Non-pigmented ciliary epithelial cell (primary cell): ENCODE measurements around the gene RBSN.

Source experiments
- DNase-seq: peaks from one replicate; pipeline ENCODE4 v3.0.0-alpha.2; 2010; ENCODE audit warnings: low read depth

The RBSN gene

DNA sequence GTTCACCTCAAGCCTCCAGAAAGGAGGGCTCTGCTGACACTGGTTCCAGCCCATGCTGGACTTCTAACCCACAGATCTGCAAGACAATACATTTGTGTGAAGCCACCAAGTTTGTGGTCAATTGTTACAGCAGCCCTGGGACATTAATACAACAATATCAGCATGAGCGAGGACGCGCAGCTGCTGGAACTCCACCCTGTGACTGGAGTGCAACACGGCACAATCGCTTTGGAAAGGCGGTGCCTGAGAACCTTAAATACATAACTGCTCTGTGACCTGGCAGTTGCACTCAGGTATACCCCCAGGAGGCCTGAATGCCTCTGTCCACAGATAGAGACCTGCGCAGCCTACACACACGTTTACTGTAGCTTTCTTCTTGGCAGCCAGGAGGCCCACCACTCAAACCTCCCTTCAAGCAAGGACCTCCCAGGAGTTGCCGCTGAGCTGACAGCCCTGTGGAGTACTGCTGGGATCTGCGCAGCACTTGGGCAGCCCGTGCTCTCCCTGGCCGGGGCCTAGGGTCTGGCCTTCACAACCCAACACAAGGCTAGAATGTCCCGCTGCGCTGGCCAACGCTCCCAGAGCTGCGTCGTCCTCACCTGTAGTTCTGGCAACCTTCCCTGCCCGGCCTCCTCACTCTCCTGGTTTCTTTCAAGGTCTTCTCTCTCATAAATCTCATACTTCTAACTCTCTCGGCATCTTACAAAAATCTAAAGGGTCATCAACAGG, 42.1 kb downstream of the RBSN start:
- DNase-seq: no peak

DNA sequence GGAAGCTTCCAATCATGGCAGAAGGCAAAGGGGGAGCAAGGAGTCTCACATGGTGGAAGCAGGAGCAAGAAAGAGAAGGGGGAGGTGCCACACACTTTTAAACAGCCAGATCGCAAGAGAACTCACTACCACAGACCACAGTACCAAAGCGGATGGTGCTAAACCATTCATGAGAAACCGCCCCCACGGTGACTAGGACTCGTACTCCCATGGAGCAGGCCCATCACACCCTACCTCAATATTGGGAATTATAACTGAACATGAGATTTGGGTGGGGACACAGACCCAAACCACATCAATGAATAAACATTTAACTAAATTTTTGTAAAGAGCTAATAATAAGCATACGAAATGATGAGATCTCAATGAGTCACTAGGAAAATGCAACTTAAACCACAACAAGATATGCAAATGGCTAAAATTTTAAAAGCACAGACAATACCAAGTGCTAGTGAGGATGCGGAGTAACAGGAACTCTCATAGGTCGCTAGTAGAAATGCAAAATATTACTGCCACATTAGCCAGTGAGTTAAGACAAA, 43.9 kb downstream of the RBSN start:
- no peak for DNase-seq

DNA sequence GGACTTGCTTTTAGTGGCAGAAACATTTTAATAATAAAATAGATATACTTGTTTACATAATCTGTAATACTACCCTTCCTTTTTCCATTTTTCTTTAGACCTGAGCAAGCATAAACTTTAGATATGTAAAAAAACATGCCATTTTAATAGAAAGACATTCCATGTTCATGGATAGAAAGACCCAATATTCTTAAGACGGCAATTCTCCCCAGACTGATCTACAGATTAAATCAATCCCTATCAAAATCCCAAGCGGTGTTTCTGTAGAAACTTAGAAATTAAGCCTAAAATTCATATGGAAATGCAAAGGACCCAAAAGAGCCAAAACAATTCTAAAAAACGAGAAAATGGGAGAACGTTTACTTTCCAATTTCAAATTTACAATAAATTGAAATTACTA, 45.4 kb downstream of the RBSN start:
- no peak for DNase-seq

DNA sequence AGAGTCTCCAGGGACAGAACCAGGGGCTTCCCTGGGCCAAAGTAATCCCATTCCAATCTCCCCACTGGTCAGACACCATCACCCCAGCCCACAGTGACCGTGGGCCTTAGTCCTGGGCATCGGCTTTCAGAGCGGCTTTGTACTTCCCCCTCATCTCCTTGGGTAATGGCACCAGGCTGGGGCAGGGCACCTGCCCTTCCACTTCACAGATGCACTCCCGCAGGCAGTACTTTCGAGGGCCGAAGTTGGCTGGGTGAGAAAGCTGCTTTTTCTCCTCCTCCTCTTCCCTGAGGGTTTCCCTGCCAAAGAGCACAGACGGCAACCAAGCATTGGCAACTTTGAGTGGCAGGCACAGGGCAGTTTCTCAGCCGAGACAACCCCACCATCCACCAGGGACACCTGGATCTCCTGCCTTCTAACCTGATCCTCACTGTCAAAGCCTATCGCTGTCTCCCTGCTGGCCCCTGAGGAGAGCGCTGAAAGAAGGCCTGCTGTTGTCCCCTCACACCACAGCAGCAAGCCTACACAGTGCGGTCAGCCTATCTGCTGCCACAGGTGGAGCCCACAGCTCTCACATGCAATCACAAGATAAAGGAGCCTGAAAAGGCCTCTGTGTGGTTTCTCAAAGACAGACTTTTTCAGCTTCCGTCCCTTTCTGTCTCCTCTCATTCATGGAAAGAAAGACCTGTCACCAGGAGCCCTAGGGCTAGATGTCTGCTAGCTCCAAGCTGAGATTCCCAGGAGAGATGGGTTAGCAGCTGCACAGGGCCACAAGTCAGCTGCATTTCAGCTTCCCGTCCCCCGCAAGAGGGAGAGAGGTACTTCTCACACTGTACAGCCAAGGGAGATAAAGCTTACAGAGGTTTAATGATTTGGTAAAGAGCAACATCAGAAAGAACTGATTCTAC, 46.4 kb downstream of the RBSN start:
- no peak for DNase-seq

DNA sequence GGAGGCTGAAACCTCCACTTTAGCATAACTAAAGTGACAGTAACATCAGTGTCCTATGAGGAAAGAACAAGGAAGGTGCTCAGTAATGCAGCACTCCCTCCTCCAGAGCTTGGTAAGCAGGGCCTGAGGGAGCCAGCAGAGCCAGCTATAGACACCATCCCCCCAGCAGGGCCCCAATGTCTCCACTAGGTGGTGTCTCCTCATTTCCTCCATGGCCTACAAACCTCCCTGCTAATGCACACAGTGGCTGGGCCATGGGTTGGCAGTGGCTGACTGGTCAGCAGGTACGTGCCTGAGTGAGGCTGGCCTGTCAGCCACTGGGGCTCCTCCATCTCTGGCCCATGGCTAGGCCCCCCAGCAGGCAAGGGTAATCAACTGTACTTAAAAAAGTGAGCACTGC, 47.4 kb downstream of the RBSN start:
- no peak for DNase-seq

DNA sequence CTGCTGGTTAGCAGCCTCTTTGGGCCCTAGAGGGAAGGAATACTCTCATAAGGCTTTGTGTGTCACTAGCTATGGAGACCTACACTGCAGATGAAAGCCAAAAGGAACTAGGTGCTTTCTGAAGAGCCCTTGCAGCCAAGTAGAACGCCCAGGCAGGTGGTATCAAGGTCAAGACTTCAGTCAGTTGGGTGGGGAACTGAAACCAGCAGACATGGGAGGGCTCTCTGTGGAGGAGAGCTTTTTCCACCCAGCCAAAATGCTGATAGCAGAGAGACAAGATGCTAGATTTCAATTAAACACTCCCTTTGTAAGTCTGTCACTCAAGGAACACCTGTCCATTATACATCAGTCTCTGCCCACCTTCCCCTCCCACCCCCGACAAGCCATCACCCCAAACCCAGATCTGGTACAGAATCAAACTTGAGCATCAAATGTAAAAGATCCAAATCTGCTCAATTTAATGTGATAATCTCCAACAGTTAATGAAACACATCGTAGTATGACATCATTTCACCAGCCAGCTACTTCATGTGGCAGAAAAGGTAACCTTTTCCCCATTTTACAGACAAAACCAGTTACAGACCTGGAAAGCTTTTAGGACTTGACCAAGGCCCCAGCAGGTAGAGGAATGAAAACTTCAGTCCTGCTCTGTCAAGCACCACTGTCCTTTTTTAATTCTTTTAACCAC, 48.4 kb downstream of the RBSN start:
- DNase-seq: no peak

DNA sequence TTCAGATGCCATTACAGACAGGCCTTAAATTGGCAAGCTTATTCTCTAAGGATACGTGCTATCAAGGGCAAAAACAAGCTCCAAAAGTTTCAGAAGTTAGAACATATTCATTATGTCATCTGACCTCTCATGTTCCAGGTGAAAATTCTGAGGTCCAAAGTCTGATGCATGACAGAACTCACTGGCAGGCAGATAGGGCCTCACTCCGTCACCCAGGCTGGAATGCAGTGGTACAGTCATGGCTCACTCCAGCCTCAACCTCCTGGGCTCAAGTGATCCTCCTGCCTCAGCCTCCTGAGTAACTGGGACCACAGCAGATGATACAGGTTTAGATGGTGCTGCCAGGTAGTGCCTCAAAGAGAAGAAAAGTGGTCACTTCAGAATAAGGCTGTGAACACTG, 49.4 kb downstream of the RBSN start:
- DNase-seq: no peak

DNA sequence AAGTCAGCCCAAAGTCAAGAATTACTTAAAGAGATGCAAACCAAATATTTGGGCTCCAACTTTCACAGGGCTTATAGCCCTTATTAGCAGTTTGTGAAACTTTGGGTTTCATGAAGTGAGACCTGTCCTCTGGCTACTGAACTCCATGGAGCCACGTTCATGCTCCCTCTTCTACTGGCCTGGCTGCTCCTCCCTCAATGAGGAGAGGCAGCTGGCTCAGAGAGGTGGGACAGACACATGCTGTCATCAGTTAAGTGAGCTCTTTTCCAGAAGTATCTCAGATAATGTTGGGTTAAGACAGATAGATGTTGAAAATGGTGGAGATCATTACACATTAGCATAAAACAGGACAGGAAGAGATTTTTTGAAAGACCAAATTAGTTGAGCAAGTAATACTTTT, 53.3 kb downstream of the RBSN start:
- no peak for DNase-seq

DNA sequence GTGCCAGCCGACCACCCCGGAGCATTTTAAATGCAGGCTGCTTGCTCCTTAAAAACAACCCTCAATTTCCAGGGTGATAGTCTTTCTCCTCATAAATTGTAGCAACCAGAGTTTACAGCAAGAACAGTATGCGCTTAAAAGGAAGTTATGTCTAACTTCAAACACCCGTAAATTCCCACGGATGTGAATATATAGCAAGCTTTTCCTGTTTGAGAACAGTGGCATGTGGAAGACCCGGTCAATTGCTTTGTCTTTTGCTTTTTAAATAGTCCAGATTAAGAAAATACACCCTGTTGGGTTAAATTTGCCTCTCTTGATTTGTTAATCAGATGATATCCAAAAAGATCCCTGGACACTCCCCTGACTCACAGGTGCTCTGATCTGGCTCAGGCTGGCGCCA, 54.6 kb downstream of the RBSN start:
- DNase-seq: no peak

DNA sequence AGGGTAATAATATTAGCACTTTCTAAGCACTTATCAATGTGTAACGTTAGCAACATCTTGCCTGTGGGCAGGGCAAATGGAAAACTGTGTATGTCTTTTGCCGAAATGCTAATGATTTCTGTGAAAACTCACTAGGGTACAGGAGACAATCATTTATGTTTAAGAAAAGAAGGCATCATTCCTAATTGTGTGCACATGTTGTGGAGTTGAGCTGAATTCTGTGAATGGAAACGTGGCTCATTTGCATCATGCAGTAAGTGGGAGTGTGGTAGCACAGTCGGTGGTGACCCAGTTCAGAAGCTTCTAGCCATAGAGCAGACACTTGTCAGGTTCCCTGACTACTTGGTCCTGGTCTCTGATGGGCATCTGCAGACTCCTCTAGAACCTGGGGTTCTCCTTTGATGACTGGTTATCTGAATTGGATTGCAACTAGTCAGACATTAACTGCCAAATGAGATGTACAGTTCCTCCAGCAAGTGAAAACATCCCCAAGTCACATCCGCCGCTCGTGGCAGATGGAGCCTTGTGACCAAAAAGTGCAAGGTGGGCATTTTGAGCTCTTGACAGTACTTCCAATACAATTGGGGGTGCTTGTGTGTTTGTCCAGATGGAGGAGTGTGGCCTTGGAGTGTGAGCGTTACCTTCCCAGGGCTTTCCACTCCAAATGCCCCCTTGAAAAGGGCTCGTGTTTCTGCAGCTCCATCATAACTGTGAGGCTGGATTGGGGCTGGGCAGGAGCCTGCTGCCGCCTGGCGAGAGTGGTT, 55.4 kb downstream of the RBSN start:
- DNase-seq: no peak

DNA sequence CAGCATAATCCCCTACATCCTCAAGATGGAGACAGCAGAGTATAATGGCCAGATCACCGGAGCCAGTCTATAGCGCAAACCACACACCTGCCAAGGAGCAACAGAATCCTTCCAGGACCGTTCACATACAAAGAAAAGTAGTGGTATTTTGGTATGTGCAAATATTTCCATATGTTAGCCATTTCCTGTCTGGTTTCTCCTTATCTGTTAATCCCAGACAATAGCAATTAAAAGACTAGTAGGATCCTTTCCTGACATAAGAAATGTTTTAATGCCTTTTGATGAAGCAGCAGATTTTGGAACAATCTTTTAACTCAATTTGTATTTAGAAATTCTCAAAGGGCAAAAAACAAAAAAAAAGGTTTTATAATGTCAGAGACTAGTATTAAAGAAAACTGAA, 56.0 kb downstream of the RBSN start:
- no peak for DNase-seq

DNA sequence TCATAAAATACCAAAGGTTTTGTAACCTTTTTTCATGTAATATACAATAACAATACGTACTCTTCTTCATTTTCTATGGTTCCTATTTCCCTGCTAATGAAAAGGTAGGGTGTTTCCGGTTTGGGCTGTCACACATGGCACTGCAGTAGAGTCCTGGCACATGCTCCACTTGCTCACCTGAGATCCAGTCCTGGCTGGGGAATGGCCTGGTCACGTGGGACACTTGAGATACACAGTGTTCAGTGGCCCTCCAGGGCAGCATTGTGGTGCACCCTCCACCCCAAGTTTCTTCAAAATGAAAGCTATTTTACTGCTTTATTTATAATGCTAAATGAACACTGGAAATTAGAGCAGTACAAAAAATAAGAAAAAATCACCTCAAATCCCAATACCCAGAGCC, 57.0 kb downstream of the RBSN start:
- no peak for DNase-seq

DNA sequence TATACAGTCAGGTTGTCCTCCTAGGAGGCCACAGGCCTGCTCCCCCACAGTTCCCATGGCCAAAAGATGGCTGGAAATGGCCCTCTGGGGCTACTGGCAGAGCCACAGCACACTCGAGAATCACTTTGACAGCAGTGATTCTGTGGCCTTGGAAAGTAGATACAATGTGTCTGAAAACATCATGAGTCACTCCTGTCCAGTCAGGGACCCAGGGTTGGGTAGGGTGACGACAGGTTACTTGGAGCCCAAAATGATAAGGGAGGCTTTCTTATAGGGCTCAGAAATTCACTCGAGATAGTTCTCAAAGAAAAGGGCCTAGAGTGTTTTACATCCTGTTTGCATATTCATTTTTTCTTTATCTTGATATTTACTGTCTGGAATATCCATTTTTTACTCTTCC, 58.1 kb downstream of the RBSN start:
- DNase-seq: no peak

DNA sequence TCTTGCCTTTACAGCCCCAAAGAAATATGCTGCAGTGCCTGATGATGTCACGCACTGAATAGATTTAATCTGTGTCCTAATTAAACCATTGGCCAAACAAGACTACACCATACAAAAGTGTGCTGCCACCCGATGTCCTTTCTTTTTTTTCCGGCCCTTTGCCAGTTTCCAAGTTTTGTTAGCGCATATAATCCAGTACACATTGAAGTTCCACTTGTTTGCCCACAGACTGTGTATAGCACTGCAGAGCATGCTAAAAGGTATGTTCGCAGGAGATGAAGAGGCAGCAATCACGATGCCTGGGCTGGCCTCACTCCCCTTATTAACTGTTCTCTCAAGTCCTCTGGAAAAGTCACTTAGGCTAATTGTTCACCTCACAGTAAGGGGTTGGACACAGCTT, 60.6 kb downstream of the RBSN start:
- DNase-seq: no peak

DNA sequence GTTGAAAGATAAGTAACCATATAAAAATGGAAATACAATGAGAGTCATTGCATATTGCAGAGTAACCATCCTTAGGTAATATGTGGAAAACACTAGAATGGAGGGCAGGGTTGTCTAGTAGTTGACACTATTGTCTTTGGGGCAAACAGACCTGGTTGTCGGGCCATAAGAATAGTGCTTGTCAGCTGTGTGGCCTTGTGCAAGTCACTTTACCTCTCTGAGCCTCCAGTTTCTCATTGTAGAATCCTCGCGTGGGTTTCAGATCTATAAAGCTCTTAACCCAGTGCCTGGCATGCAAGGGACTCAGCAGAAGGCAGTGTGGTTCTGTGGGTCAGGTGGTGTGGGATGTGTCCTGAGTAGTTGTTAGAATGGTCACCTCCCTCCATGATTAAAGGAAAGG, 65.8 kb downstream of the RBSN start:
- DNase-seq: no peak

DNA sequence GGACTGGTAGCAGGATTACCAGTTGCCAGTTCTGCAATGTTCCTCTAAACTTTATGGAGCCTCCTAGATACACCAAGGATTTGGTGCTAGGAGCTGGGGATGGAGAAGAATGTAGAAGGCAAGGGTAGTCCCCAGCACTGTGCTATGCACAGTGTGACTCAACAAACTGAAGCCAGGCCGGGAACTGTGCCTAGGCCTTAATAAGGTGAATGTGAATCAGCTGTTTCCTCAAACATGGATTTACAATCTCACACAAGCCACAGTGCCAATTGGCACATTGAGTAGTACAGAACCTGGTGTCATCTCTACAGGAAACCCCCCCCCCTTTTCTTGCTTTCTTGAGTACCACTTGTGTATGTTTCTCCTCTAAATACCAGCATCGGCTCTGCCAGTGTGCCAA, 66.3 kb downstream of the RBSN start:
- DNase-seq: no peak

DNA sequence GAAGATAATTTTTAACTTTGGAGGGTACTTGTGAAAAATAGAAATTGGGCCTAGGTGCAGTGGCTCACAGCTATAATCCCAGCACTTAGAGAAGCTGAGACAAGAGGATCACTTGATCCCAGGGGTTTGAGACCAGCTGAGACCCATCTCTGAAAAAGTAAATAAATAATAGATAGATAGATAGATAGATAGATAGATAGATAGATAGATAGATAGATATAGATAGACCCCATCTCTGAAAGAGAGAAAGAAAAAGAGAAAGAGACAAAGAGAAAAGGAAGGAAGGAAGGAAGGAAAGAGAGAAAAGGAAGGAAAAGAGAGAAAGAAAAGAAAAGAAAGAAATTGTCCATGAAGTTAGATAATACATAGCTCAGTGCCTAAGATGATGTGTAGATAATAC, 69.3 kb downstream of the RBSN start:
- no peak for DNase-seq

DNA sequence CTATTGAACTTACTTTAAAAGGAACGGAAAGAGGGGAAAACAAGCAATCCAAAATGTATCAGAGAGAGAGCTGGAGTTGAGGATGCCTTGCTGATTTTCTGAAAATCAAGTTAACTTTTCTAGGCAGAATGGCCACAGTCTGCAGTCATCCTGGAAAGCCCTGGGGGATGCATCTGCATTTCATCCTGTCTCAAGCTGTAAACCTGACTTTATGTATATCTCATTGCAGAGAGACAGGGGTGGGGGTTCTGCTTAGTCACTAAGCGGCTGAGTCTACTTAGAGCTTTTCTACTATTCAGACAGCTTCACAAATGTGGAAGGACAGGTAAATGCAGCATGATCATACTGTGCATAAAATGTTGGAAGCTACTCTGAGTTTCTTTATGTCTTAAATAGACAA, 75.2 kb downstream of the RBSN start:
- DNase-seq: no peak

DNA sequence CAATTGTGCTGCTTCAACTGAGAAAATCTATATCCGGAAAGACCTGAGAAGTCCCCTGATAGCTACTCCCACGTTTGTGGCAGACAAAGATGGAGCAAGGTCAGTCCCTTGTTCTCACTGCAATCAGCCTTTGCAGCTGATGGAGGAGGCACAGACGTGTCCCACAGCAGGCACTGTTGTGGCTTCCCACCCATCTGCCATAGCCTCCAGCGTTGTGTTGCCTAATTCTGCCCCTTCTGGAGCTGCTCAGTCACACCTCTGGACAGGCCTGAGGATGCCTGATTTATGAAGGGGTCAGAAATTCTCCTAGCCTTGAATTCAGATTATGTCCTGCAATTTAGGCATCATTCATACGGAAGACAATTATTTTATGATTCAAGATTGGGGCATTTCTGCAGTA, 75.7 kb downstream of the RBSN start:
- DNase-seq: no peak
